Measurements from ENCODE around the gene SPATA2. TPM values are rescaled to one million over a fixed set of nuclear protein-coding genes. Genes with fewer than 3 reads are reported as not detected.
A peak's percentile ranks its signal among the peaks of the same experiment; 100 is the strongest.

SPATA2 gene
- polyA plus RNA-seq, 2 of the 4 experiments (the other 2 are of a cell fraction): 4.7 to 5.1 TPM

GRCh38 chr20:49889935-49890333, 25.4 kb downstream of the SPATA2 start:
- Histone ChIP-seq H3K9me3 (no peaks in the 10 kb centered on the region), H3K27ac (no peak overlapping the region; a peak in 1 of 6 replicates), H3K4me3 (no peak overlapping the region), H3K4me2 (no peak overlapping the region), H3K4me1 (peaks cover 18% of the 10 kb centered on the region)
- FAIRE-seq (no peak), ATAC-seq (no peak), DNase-seq (ENCODE audit: low read depth in 1 of 2, low spot score in 1 of 2) (no peak)
- ChIA-PET POLR2A (interaction anchor here (0.5 to 1.3 kb wide), 2 partner anchors 13 to 26 kb away, joined by 3 read pairs; partner anchors contain the start of gene SPATA2), CTCF (interaction anchor here (0.6 to 13.0 kb wide), 24 partner anchors 9 to 529 kb away, joined by 3 to 226 read pairs (median 8); partner anchors contain the start of gene SPATA2)
- WGBS (ENCODE audit: missing lambda C conversion rate): 69% methylated on average over 8 of the region's 9 CpGs
- TF ChIP-seq CTCF (IDR thresholded peaks at IDR 0.05): peak; percentile 45
- no peak for TF ChIP-seq PBX3 (IDR thresholded peaks at IDR 0.05)
- peak; percentile 26 to 30; a peak in 2 of 5 replicates for TF ChIP-seq RAD21 (conservative IDR thresholded peaks at IDR 0.05 in 1 of 2, IDR thresholded peaks at IDR 0.05 in 1 of 2)

GRCh38 chr20:49889001-49889934, 26.1 kb downstream of the SPATA2 start:
- TF ChIP-seq CHD4 (IDR thresholded peaks at IDR 0.05; ENCODE audit: borderline replicate concordance): no peak
- no peak for TF ChIP-seq POLR2A (IDR thresholded peaks at IDR 0.05; ENCODE audit: low read length)
- TF ChIP-seq ATOH8 (CRISPR knock-in tag; IDR thresholded peaks at IDR 0.05; ENCODE audit: low read depth): no peak
- TF ChIP-seq KDM1A (IDR thresholded peaks at IDR 0.05; ENCODE audit: low read depth): no peak
- TF ChIP-seq RNF2 (IDR thresholded peaks at IDR 0.05; ENCODE audit: borderline replicate concordance, low read depth): no peak
- no peak for TF ChIP-seq EHMT2 (IDR thresholded peaks at IDR 0.05; ENCODE audit: low read depth)
- peaks cover 18% of the 10 kb centered on the region for H3K4me1 ChIP-seq
- ATAC-seq: peak in 1 of 2 experiments; percentile 15; a peak in 2 of 6 replicates
- H3K4me2 ChIP-seq: 0 out of 3 replicates have a peak overlapping the region, but pooled peaks have one; percentile 7
- ChIA-PET CTCF (interaction anchor here (0.6 to 13.0 kb wide), 51 partner anchors 9 to 585 kb away, joined by 3 to 226 read pairs (median 5); partner anchors contain the start of gene SPATA2), POLR2A (interaction anchor here (0.5 to 1.3 kb wide), 3 partner anchors 14 to 279 kb away, joined by 3 read pairs; partner anchors contain the start of gene SPATA2)
- no peak for FAIRE-seq
- no peak overlapping the region for H3K4me3 ChIP-seq
- H3K27ac ChIP-seq: peak overlapping the region in 1 of 2 experiments; percentile 41; a peak in 3 of 6 replicates
- WGBS (ENCODE audit: missing lambda C conversion rate): 73% methylated on average over 9 of the region's 9 CpGs
- H3K9me3 ChIP-seq: no peaks in the 10 kb centered on the region
- DNase-seq (ENCODE audit: low read depth in 1 of 2, low spot score in 1 of 2): no peak

- H3K9me3 ChIP-seq: no peaks in the 10 kb centered on the region
- peaks cover 18% of the 10 kb centered on the region for H3K4me1 ChIP-seq
- 40% methylated on average over 15 of the region's 18 CpGs for WGBS (ENCODE audit: missing lambda C conversion rate)
- DNase-seq (ENCODE audit: low read depth in 1 of 2, low spot score in 1 of 2) (peak; percentile 66 to 77), ATAC-seq (peak; percentile 56 to 81; a peak in 5 of 6 replicates), FAIRE-seq (no peak)
- POLR2A ChIA-PET: interaction anchor here (0.6 kb wide), 1 partner anchor 278 kb away, joined by 3 read pairs; no protein-coding TSS in a partner anchor
- H3K27ac ChIP-seq: peak overlapping the region in 1 of 2 experiments; percentile 71; a peak in 3 of 6 replicates
- H3K4me2 ChIP-seq: no peak overlapping the region
- no peak overlapping the region for H3K4me3 ChIP-seq
- CTCF ChIA-PET: interaction anchor here (0.5 to 13.0 kb wide), 54 partner anchors 8 to 584 kb away, joined by 3 to 226 read pairs (median 5); partner anchors contain the start of gene SPATA2
- TF ChIP-seq SMC3 (IDR thresholded peaks at IDR 0.05) (peak; percentile 76), CBX2 (IDR thresholded peaks at IDR 0.05; ENCODE audit: borderline replicate concordance, low read depth) (no peak), HES2 (IDR thresholded peaks at IDR 0.05) (no peak), BCL3 (IDR thresholded peaks at IDR 0.05) (no peak), CTCF (IDR thresholded peaks at IDR 0.05) (peak; percentile 93), BHLHE40 (IDR thresholded peaks at IDR 0.05; ENCODE audit: low read depth, low read length) (no peak), RAD21 (conservative IDR thresholded peaks at IDR 0.05 in 1 of 2, IDR thresholded peaks at IDR 0.05 in 1 of 2) (peak; percentile 87 to 89), PBX3 (IDR thresholded peaks at IDR 0.05) (no peak)
Measured at GRCh38 chr20:49888212-49889000, 26.9 kb downstream of the SPATA2 start.
